Fibroblast of pulmonary artery (primary cell): Measurements from ENCODE around the gene ST7.

Experiments
- DNase-seq: peaks from one replicate; pipeline ENCODE4 v3.0.0-alpha.2; 2010; ENCODE audit warnings: low read depth
- H3K4me3 ChIP-seq: replicated peaks from 2 replicates; pipeline ENCODE4 v1.5.1; 2011; ENCODE audit warnings: low read depth, mild to moderate bottlenecking, control low read depth, low read length, moderate library complexity
- CTCF ChIP-seq: IDR thresholded peaks from 2 replicates; pipeline ENCODE4 v1.5.1; 2011; ENCODE audit warnings: mild to moderate bottlenecking, control low read depth, low read length, inconsistent platforms; ENCODE audit errors: missing control alignments

Gene ST7

DNA sequence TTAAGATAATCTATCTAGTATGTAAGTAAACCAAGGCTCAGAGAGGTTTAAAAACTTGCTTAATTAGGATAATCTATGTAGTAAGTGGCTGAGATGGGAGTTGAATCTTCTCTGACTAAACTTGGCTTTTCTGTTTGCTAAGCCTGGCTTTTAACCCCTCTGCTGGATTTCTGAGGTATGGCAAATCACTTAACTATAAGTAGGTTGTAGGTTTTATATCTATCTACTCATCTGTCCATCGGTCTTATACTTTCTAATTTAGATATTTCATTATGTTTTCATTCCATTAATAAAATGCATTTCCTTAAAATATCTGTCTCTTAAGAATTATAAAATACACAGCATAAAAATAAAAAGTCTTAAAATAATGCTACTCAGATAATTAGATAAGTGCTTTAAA lies 59.4 kb downstream of the ST7 start:
- no peak overlapping the region for H3K4me3 ChIP-seq
- DNase-seq = peak; percentile 70
- TF ChIP-seq CTCF = peak; percentile 59

DNA sequence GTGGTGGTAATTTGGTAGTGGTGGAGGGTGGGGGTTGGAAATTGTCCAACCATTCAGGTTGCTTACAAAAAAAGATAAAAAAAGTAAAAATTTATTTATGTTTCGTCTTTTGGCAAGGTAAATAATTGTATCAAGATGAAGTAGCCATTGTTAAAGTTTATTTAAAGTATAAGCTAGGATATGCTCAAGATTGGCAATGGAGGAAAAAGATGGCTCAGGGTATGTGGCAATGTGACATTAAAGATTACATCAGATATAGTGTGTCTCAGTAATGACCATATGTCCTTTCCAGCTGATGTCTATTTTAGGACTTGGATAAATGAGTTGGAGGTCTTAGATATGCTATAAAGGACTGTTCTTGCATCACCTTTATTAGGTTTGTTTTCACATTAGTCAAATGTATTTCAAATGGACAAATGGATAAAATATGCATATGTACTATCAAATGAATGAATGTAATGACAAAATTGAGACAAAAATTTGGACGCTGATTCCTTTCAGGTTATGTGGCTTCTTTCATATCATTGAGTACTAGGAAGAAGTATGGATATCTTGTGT lies 60.9 kb downstream of the ST7 start:
- no peak for DNase-seq
- TF ChIP-seq CTCF = no peak

GRCh38 chr7:117014673-117015133 lies 61.4 kb downstream of the ST7 start:
- H3K4me3 ChIP-seq = peak overlapping the region; percentile 34
- peak; percentile 77 for DNase-seq
- TF ChIP-seq CTCF = no peak

More for the DNA sequence above, 60.9 kb downstream of the ST7 start:
- H3K4me3 ChIP-seq = no peak overlapping the region

DNA sequence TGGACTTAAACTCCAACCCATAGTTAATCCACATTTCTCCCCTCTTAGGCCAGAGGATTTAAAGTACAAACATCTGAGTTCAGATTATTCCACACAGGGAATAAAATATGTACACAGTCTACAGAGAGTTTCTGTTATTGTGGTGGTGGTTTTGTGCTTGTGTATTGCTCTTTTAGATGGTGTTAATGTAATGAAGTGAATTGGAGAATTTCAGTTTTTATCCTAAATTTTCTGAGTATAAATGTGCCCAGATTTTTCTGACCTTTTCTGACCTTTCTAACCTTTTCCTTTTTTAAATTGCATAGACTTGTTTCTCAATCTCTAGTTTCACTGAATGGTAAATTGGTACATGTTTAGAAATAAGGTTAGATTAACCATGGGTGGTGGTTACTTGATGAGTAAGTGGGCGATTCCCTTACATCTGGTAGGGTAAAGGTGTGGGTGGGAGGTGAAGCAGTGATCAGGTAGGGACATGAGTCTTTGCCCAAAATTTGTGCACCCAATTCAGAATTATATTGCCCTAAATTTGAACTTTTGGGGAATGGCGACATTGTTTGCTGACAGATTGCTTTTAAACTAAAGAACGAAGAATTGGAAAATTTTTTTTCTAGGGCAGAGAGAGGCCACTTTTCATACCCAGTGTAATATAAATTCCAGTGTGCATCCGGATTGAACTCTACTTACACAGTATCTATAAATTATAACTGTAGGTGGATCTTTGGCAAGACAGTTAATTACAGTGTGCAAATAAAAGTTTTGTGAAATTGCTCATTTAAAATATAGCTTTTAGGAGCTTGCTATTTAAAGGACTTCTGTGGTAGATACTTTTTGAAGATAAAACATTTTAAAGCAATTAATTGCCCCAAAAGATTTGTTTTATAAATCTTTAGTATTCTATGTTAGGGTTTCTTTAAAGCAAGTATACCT lies 62.2 kb downstream of the ST7 start:
- TF ChIP-seq CTCF = no peak
- DNase-seq = no peak
- H3K4me3 ChIP-seq = peak overlapping the region; percentile 34

- no peak overlapping the region for H3K4me3 ChIP-seq
- TF ChIP-seq CTCF = no peak
- DNase-seq = no peak
Measured at GRCh38 chr7:117017017-117017451, 63.7 kb downstream of the ST7 start.

DNA sequence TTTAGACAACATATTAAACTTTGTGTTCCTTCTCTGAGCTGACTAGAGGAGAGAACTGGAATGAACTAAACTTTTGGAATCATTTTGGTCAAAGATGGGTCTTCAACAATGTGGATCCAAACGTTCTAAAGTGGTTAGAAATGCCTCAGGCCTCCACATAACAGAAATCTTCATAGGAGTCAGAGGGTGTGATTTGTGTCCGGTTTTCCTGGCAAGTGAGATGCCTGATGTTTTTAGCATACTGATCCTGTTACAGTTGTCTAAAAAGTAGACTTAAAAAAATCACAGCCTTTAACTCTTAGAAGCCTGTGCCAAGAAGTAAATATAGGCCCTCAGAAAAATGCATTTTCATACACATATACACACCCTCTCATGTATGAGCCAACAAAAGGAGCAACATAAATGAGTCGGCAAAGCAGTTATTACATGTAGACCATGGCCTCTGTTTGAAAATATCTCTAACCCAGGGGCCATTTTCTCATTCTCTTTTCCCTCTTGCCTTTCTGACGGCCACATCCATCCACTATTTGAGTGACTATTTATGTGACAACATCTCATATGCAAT lies 64.5 kb downstream of the ST7 start:
- H3K4me3 ChIP-seq = no peak overlapping the region
- DNase-seq = no peak
- TF ChIP-seq CTCF = no peak
